Vagina (tissue), 2 donors: Measurements from ENCODE around the gene ESRP2. TPM values are rescaled to one million over a fixed set of nuclear protein-coding genes. Genes with fewer than 3 reads are reported as not detected.

ENCODE experiments used
- DNase-seq, 2 donors: peaks; one replicate each; pipeline ENCODE4 v3.0.0-alpha.2; 2017; ENCODE audit errors: extremely low spot score in 2 of 2
- H3K27ac ChIP-seq: fragments of 200-600 bp; sonication (generic); one replicate; pipeline ENCODE4 v1.5.1; 2019
- H3K27me3 ChIP-seq: fragments of 200-600 bp; sonication (generic); one replicate; pipeline ENCODE4 v1.5.1; 2019
- H3K36me3 ChIP-seq, 2 donors: fragments of 200-600 bp; sonication (generic); one replicate each; pipeline ENCODE4 v1.5.1; 2017 to 2019
- H3K4me1 ChIP-seq: fragments of 200-600 bp; sonication (generic); one replicate; pipeline ENCODE4 v1.5.1; 2019
- H3K4me3 ChIP-seq, 2 donors: fragments of 200-600 bp; sonication (generic); 1 replicate in 1 of 2; 2 replicates in 1 of 2; pipeline ENCODE4 v1.5.1; 2016 to 2019
- H3K9me3 ChIP-seq: fragments of 200-600 bp; sonication (generic); one replicate; pipeline ENCODE4 v1.5.1; 2019
- CTCF ChIP-seq, 3 experiments: fragments of 450-650 bp in 2 of 3; fragments of 200-600 bp in 1 of 3; sonication (generic) in 1 of 3; IDR thresholded peaks; one replicate each; pipeline ENCODE4 v1.5.1; 2017 to 2019; ENCODE audit warnings: antibody characterized with exemption in 3 of 3, mild to moderate bottlenecking in 2 of 3, moderate library complexity in 2 of 3
- POLR2A ChIP-seq, 2 donors: fragments of 450-650 bp; IDR thresholded peaks; one replicate each; pipeline ENCODE4 v1.6.1; 2017; ENCODE audit warnings: antibody characterized with exemption in 2 of 2, mild to moderate bottlenecking in 2 of 2, moderate library complexity in 2 of 2
- POLR2AphosphoS5 ChIP-seq, 2 donors: sonication (generic); formaldehyde crosslinking; IDR thresholded peaks; one replicate each; pipeline ENCODE4 v1.9.0; 2017; ENCODE audit warnings: antibody characterized with exemption in 2 of 2, mild to moderate bottlenecking in 2 of 2, low read depth in 1 of 2; ENCODE audit not compliant: insufficient read depth in 1 of 2
- intact Hi-C: fragments of 100-400 bp; cut with DNase I; formaldehyde crosslinking; loops from one replicate; pipeline ENCODE4 v1.15.1; 2023
- total RNA-seq: library from RNA; depleted of rRNA; stranded (reverse); fragments of >200 nt; gene quantifications from one replicate; pipeline ENCODE4 v1.2.3, GENCODE V29; 2016

Gene ESRP2
- total RNA-seq, 1 donor from 2014 or later = 71.0 TPM

- Histone ChIP-seq H3K4me1 (no peaks in the 10 kb centered on the region), H3K27me3 (no peaks in the 10 kb centered on the region), H3K9me3 (no peaks in the 10 kb centered on the region), H3K4me3 (no peak overlapping the region), H3K27ac (no peak overlapping the region), H3K36me3 (peaks cover 0 to 19% of the 10 kb centered on the region in 2 donors)
- no peak for DNase-seq
- intact Hi-C loops = no loop called here
- TF ChIP-seq CTCF (IDR thresholded peaks at IDR 0.05) (no peak), POLR2AphosphoS5 (IDR thresholded peaks at IDR 0.05; ENCODE audit: insufficient read depth in 1 of 2, low read depth in 1 of 2) (no peak), POLR2A (IDR thresholded peaks at IDR 0.05) (no peak)
Measured at GRCh38 chr16:68226116-68226515, 9.8 kb downstream of the ESRP2 start.

DNA sequence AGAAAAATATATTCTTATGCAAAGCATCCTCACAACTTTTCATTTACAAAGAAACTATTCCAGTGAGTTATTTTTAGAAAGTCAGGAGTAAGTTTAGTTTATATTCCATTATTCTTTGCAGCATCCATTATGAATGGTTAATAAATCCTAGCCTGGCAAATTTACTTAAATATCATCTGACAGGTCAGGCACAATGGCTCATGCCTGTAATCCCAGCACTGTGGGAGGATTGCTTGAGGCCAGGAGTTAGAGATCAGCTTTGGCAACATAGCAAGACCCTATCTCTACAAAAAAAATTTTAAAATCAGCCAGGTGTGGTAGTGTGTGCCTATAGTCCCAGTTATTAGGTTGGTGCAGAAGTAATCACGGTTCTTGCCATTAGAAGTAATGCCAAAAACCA lies 12.9 kb downstream of the ESRP2 start:
- no peak overlapping the region for H3K4me3 ChIP-seq
- H3K4me1 ChIP-seq = no peaks in the 10 kb centered on the region
- no peaks in the 10 kb centered on the region for H3K27me3 ChIP-seq
- no peak overlapping the region for H3K27ac ChIP-seq
- TF ChIP-seq CTCF (IDR thresholded peaks at IDR 0.05) = no peak
- no peak for TF ChIP-seq POLR2A (IDR thresholded peaks at IDR 0.05)
- no peaks in the 10 kb centered on the region for H3K9me3 ChIP-seq
- no peak for DNase-seq
- intact Hi-C loops = no loop called here
- peaks cover 0 to 10% of the 10 kb centered on the region in 2 donors for H3K36me3 ChIP-seq

DNA sequence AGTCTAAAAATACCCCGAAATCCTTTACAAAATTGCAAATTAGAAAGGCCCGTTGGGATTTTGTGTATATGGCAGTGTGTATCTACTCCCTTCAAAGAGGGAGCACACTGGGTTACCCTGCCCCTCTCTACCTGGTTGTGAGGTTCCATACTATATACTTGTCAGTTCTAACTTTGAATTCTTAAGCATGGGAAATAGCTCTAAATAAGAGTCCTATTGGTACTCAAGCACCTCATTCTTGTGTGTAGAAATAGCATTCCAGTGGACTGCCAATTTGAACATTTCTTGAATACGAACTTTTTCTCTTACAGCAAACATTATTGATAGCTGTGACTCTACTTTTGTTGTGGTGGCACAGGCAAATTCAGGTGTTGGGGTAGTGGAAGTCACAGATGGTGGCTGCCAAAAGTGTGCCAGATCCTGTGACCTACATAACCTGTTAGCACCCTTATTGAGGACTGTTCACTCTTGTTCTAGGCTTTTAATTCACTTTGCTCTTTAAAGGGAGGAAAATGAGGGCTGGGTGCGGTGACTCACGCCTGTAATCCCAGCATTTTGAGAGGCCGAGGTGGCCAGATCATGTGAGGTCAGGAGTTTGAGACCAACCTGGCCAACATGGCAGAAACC lies 16.1 kb downstream of the ESRP2 start:
- no peaks in the 10 kb centered on the region for H3K36me3 ChIP-seq
- H3K27ac ChIP-seq = no peak overlapping the region
- no peak for TF ChIP-seq POLR2A (IDR thresholded peaks at IDR 0.05)
- TF ChIP-seq CTCF (IDR thresholded peaks at IDR 0.05) = no peak
- no peak for TF ChIP-seq POLR2AphosphoS5 (IDR thresholded peaks at IDR 0.05; ENCODE audit: insufficient read depth in 1 of 2, low read depth in 1 of 2)

DNA sequence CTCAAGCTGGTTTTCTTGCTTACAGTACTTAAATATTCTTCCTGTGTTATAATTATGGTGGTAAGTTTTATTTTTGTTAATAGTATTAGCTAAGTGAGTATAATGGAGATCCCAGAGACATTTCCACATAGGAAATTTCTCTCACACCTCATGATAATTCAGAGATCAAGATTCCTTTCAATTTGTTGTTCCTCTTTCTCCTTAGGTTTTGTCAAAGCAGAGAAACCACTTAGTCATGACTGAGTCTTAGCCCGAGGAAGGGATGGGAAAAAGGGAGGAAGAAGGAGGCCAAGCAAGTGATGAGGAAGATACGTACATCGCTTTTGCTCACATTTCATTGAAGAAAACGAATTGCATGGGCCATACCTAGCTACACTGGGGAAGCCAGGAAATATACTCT lies 18.4 kb downstream of the ESRP2 start:
- H3K27me3 ChIP-seq = no peaks in the 10 kb centered on the region
- H3K4me3 ChIP-seq = no peak overlapping the region
- TF ChIP-seq CTCF (IDR thresholded peaks at IDR 0.05) (no peak), POLR2AphosphoS5 (IDR thresholded peaks at IDR 0.05; ENCODE audit: insufficient read depth in 1 of 2, low read depth in 1 of 2) (no peak), POLR2A (IDR thresholded peaks at IDR 0.05) (no peak)
- intact Hi-C loops = no loop called here
- no peaks in the 10 kb centered on the region for H3K9me3 ChIP-seq
- no peaks in the 10 kb centered on the region for H3K36me3 ChIP-seq
- H3K4me1 ChIP-seq = no peaks in the 10 kb centered on the region
- DNase-seq = no peak
- H3K27ac ChIP-seq = no peak overlapping the region

More for the DNA sequence above, 16.1 kb downstream of the ESRP2 start:
- Histone ChIP-seq H3K4me3 (no peak overlapping the region), H3K27me3 (no peaks in the 10 kb centered on the region), H3K4me1 (no peaks in the 10 kb centered on the region), H3K9me3 (no peaks in the 10 kb centered on the region)
- no peak for DNase-seq
- intact Hi-C loops = no loop called here

- Histone ChIP-seq H3K27me3 (no peaks in the 10 kb centered on the region), H3K36me3 (no peaks in the 10 kb centered on the region), H3K4me3 (no peak overlapping the region), H3K4me1 (no peaks in the 10 kb centered on the region), H3K9me3 (no peaks in the 10 kb centered on the region), H3K27ac (no peak overlapping the region)
- no peak for DNase-seq
- no peak for TF ChIP-seq POLR2AphosphoS5 (IDR thresholded peaks at IDR 0.05; ENCODE audit: insufficient read depth in 1 of 2, low read depth in 1 of 2)
- TF ChIP-seq POLR2A (IDR thresholded peaks at IDR 0.05) = no peak
- TF ChIP-seq CTCF (IDR thresholded peaks at IDR 0.05) = no peak
- intact Hi-C loops = no loop called here
Measured at GRCh38 chr16:68216240-68216639, 19.7 kb downstream of the ESRP2 start.
